IMR-90 (cell line): ENCODE results near the gene PPP1R16B. TPM values are rescaled to one million over a fixed set of nuclear protein-coding genes. Genes with fewer than 3 reads are reported as not detected.

Experiments
- ATAC-seq: fragments of 200-7000 bp; cut with Tn5 transposase; 2 replicates; pipeline ENCODE4 v1.9.1; 2020; ENCODE audit warnings: low read depth, mild to moderate bottlenecking, moderate library complexity
- BruUV-seq: library from RNA; stranded (reverse); fragments of 400-500 nt; replicated peaks from 2 replicates; lab custom pipeline; 2021; lab: Mats Ljungman, UMichigan
- CTCF ChIA-PET: fragments of 300-600 bp; formaldehyde crosslinking; extraction: SDS; loops from one replicate; lab custom pipeline; 2021; ENCODE audit warnings: antibody characterized with exemption; lab: Yijun Ruan, JAX
- POLR2A ChIA-PET: fragments of 300-600 bp; sonication (Branson Sonifier 250); formaldehyde crosslinking; loops from one replicate; lab custom pipeline; 2022; ENCODE audit warnings: antibody characterized with exemption; ENCODE audit not compliant: unreplicated experiment; lab: Charles Lee
- DNase-seq: peaks from one replicate; pipeline ENCODE4 v3.0.0; 2013
- H2AFZ ChIP-seq: replicated peaks from 2 replicates; pipeline ENCODE3; 2013; ENCODE audit warnings: low read length, mild to moderate bottlenecking; ENCODE audit not compliant: poor library complexity
- H2AK5ac ChIP-seq: 2 replicates; pipeline ENCODE4 v1.6.1; 2013; ENCODE audit warnings: low read depth, low read length, inconsistent platforms
- H2AK9ac ChIP-seq: replicated peaks from 2 replicates; pipeline ENCODE3; 2013; ENCODE audit warnings: mild to moderate bottlenecking, low read depth, low read length, moderate library complexity; ENCODE audit not compliant: poor library complexity
- H2BK120ac ChIP-seq: 2 replicates; pipeline ENCODE4 v1.6.1; 2013; ENCODE audit warnings: low read depth, low read length, inconsistent platforms
- H2BK15ac ChIP-seq: 3 replicates; pipeline ENCODE4 v1.6.1; 2013; ENCODE audit warnings: low read depth, low read length, inconsistent platforms
- H2BK20ac ChIP-seq: 2 replicates; pipeline ENCODE4 v1.6.1; 2013; ENCODE audit warnings: low read depth, mild to moderate bottlenecking, inconsistent platforms, low read length, moderate library complexity
- H2BK5ac ChIP-seq: 2 replicates; pipeline ENCODE4 v1.6.1; 2013; ENCODE audit warnings: mild to moderate bottlenecking, low read depth, low read length, inconsistent platforms; ENCODE audit not compliant: poor library complexity, severe bottlenecking
- H3K14ac ChIP-seq: replicated peaks from 2 replicates; pipeline ENCODE4 v1.6.1; 2013; ENCODE audit warnings: low read depth, low read length, inconsistent platforms
- H3K18ac ChIP-seq: 2 replicates; pipeline ENCODE4 v1.6.1; 2013; ENCODE audit warnings: low read depth, low read length, control low read depth
- H3K23ac ChIP-seq: 2 replicates; pipeline ENCODE4 v1.6.1; 2013; ENCODE audit warnings: low read depth, low read length, inconsistent platforms
- H3K27ac ChIP-seq: 2 replicates; pipeline ENCODE4 v1.5.1; 2013; ENCODE audit warnings: mild to moderate bottlenecking, control low read depth, low read length; ENCODE audit not compliant: insufficient read depth
- H3K27me3 ChIP-seq: 2 replicates; pipeline ENCODE4 v1.6.1; 2013; ENCODE audit warnings: low read length; ENCODE audit not compliant: control insufficient read depth, insufficient read depth
- H3K36me3 ChIP-seq: 2 replicates; pipeline ENCODE4 v1.6.1; 2013; ENCODE audit warnings: low read length, mixed read lengths; ENCODE audit not compliant: control insufficient read depth, insufficient read depth
- H3K4ac ChIP-seq: 2 replicates; pipeline ENCODE4 v1.6.1; 2013; ENCODE audit warnings: low read depth, low read length, inconsistent platforms
- H3K4me1 ChIP-seq: 2 replicates; pipeline ENCODE4 v1.6.1; 2013; ENCODE audit warnings: low read length, mixed read lengths; ENCODE audit not compliant: control insufficient read depth, insufficient read depth
- H3K4me2 ChIP-seq: 2 replicates; pipeline ENCODE4 v1.6.1; 2013; ENCODE audit warnings: low read depth, mild to moderate bottlenecking, control low read depth, low read length, moderate library complexity
- H3K4me3 ChIP-seq: 2 replicates; pipeline ENCODE4 v1.5.1; 2013; ENCODE audit warnings: low read depth, mild to moderate bottlenecking, control low read depth, low read length, moderate library complexity; ENCODE audit not compliant: insufficient read depth
- H3K56ac ChIP-seq: 2 replicates; pipeline ENCODE4 v1.6.1; 2013; ENCODE audit warnings: low read length, inconsistent platforms; ENCODE audit not compliant: insufficient read depth; ENCODE audit errors: extremely low read depth
- H3K79me1 ChIP-seq, 2 experiments: 2 replicates each; pipeline ENCODE4 v1.6.1; 2013; ENCODE audit warnings: low read length in 2 of 2, inconsistent platforms in 1 of 2, low read depth in 1 of 2
- H3K9ac ChIP-seq: 2 replicates; pipeline ENCODE4 v1.6.1; 2013; ENCODE audit warnings: low read depth, low read length, control low read depth
- H3K9me1 ChIP-seq: 2 replicates; pipeline ENCODE4 v1.6.1; 2013; ENCODE audit warnings: low read length, inconsistent platforms; ENCODE audit not compliant: insufficient read depth
- H3K9me3 ChIP-seq: 2 replicates; pipeline ENCODE4 v1.6.1; 2013; ENCODE audit warnings: low read length; ENCODE audit not compliant: control insufficient read depth, insufficient read depth
- H4K20me1 ChIP-seq: 2 replicates; pipeline ENCODE4 v1.6.1; 2013; ENCODE audit warnings: low read length, inconsistent platforms; ENCODE audit not compliant: insufficient read depth
- H4K5ac ChIP-seq: 2 replicates; pipeline ENCODE4 v1.6.1; 2013; ENCODE audit warnings: mild to moderate bottlenecking, low read depth, low read length, control low read depth
- H4K8ac ChIP-seq, 2 experiments: 2 replicates each; pipeline ENCODE4 v1.6.1; 2013; ENCODE audit warnings: low read depth in 2 of 2, low read length in 2 of 2, control low read depth in 1 of 2, inconsistent platforms in 1 of 2
- H4K91ac ChIP-seq: 2 replicates; pipeline ENCODE4 v1.6.1; 2013; ENCODE audit warnings: low read depth, low read length, inconsistent platforms; ENCODE audit not compliant: insufficient read depth
- BHLHE40 ChIP-seq: fragments of 150-350 bp; IDR thresholded peaks from 2 replicates; pipeline ENCODE4 v1.6.1; 2016; ENCODE audit warnings: mild to moderate bottlenecking, low read depth, low read length
- CEBPB ChIP-seq: IDR thresholded peaks from 2 replicates; pipeline ENCODE4 v1.6.1; 2012; ENCODE audit warnings: low read depth, low read length, improper control_type of control experiment
- CHD1 ChIP-seq: IDR thresholded peaks from 2 replicates; pipeline ENCODE4 v1.6.1; 2012; ENCODE audit warnings: low read depth, low read length, improper control_type of control experiment
- ELK1 ChIP-seq: fragments of 150-350 bp; IDR thresholded peaks from 2 replicates; pipeline ENCODE4 v1.6.1; 2016; ENCODE audit warnings: low read depth, mild to moderate bottlenecking, low read length, moderate library complexity, borderline replicate concordance
- FOS ChIP-seq: fragments of 150-350 bp; IDR thresholded peaks from 2 replicates; pipeline ENCODE4 v1.6.1; 2016; ENCODE audit warnings: low read depth, low read length
- MAFK ChIP-seq: IDR thresholded peaks from 2 replicates; pipeline ENCODE4 v1.6.1; 2012; ENCODE audit warnings: low read depth, low read length, improper control_type of control experiment
- MAZ ChIP-seq: IDR thresholded peaks from 2 replicates; pipeline ENCODE4 v1.6.1; 2012; ENCODE audit warnings: low read depth, mild to moderate bottlenecking, low read length, improper control_type of control experiment, moderate library complexity, borderline replicate concordance
- MXI1 ChIP-seq: IDR thresholded peaks from 2 replicates; pipeline ENCODE4 v1.6.1; 2012; ENCODE audit warnings: low read depth, mild to moderate bottlenecking, low read length, moderate library complexity, borderline replicate concordance
- NFE2L2 ChIP-seq: fragments of 150-350 bp; IDR thresholded peaks from 2 replicates; pipeline ENCODE4 v1.6.1; 2016; ENCODE audit warnings: low read depth, mild to moderate bottlenecking, low read length
- POLR2A ChIP-seq: IDR thresholded peaks from 2 replicates; pipeline ENCODE4 v1.6.1; 2012; ENCODE audit warnings: mild to moderate bottlenecking, low read depth, low read length
- RAD21 ChIP-seq: IDR thresholded peaks from 2 replicates; pipeline ENCODE4 v1.6.1; 2012; ENCODE audit warnings: low read length, improper control_type of control experiment
- RCOR1 ChIP-seq: IDR thresholded peaks from 2 replicates; pipeline ENCODE4 v1.6.1; 2012; ENCODE audit warnings: mild to moderate bottlenecking, low read length, improper control_type of control experiment; ENCODE audit not compliant: insufficient replicate concordance
- RFX5 ChIP-seq: IDR thresholded peaks from 2 replicates; pipeline ENCODE4 v1.8.0; 2012; ENCODE audit warnings: low read depth, mild to moderate bottlenecking, low read length, moderate library complexity
- SMC3 ChIP-seq: fragments of 150-350 bp; IDR thresholded peaks from 2 replicates; pipeline ENCODE4 v1.6.1; 2016; ENCODE audit warnings: low read depth, mild to moderate bottlenecking, antibody characterized with exemption, low read length, moderate library complexity
- WGBS, 2 experiments: methylation state at CpG; one replicate each; pipeline versions ENCODE4 v1.1.5 to v1.1.7; 2013; ENCODE audit warnings: missing lambda C conversion rate in 2 of 2; ENCODE audit not compliant: insufficient read length in 1 of 2; ENCODE audit errors: extremely low coverage in 2 of 2; 5-methylcytosine and 5-hydroxymethylcytosine counted together
- dilution Hi-C: fragments of 300-500 bp; cut with HindIII; formaldehyde crosslinking; loops from one replicate; pipeline ENCODE4 v1.14.3; 2018; ENCODE audit warnings: low sequenced_read_pairs; ENCODE audit not compliant: unreplicated experiment
- in situ Hi-C: fragments of 300-500 bp; cut with MboI; formaldehyde crosslinking; loops from 3 replicates; pipeline ENCODE4 v1.14.3; 2019; ENCODE audit warnings: low sequenced_read_pairs, inconsistent platforms, mixed read lengths
- intact Hi-C: fragments of 100-400 bp; cut with micrococcal nuclease; formaldehyde crosslinking; loops from 2 replicates; pipeline ENCODE4 v1.10.0; 2022
- polyA plus RNA-seq, 3 experiments: library from polyadenylated mRNA; depleted of rRNA; stranded (reverse); fragments of >200 nt; gene quantifications; 2 replicates each; pipeline ENCODE4 v1.2.3, GENCODE V29; 2012; ENCODE audit warnings: low replicate concordance in 1 of 3
- total RNA-seq: library from RNA; depleted of rRNA; stranded (reverse); fragments of >200 nt; gene quantifications from 2 replicates; pipeline ENCODE4 v1.2.3, GENCODE V29; 2012

PPP1R16B gene
- total and polyA plus RNA-seq, 2 of the 4 experiments (the other 2 are of a cell fraction): not detected

DNA sequence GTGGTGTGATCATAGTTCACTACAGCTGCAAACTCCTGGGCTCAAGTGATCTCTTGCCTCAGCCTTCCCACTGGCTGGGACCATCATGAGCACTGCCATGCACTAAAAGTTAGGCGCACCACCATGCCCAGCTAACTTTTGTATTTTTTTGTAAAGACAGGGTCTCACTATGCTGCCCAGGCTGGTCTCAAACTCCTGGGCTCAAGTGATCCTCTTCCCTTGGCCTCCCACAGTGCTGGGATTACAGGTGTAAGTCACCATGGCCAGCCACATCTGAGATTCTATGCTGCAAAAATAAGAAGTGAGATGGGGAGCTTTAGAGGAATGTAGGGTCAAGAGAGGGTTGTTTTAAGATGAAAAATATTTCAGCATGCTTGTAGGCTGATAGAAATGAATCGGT, 119.2 kb downstream of the PPP1R16B start:
- TF ChIP-seq POLR2A (no peak), RFX5 (no peak), NFE2L2 (no peak), MAFK (no peak), MXI1 (no peak), CHD1 (no peak), MAZ (no peak), RCOR1 (no peak), SMC3 (no peak), FOS (no peak), RAD21 (no peak), BHLHE40 (no peak), CEBPB (no peak), ELK1 (no peak)
- in situ Hi-C loops (loop anchor here (10.0 kb wide), 1 partner anchor 120 kb away; no protein-coding TSS in a partner anchor), dilution Hi-C loops (no loop called here), intact Hi-C loops (no loop called here)
- 60% methylated on average over 1 of the region's 2 CpGs; no CpG with 5 or more reads in 1 of the 2 experiments for WGBS, 2 experiments
- no peak overlapping the region for H2AK9ac ChIP-seq
- no peak overlapping the region for H2AK5ac ChIP-seq
- H4K8ac ChIP-seq: no peak overlapping the region
- H2AFZ ChIP-seq: no peak overlapping the region
- no peak overlapping the region for H3K27ac ChIP-seq
- peaks cover 23% of the 10 kb centered on the region for H3K27me3 ChIP-seq
- no peak overlapping the region for H2BK20ac ChIP-seq
- DNase-seq (no peak), ATAC-seq (no peak)
- no peak overlapping the region for H2BK5ac ChIP-seq
- H2BK120ac ChIP-seq: no peak overlapping the region
- H4K5ac ChIP-seq: no peak overlapping the region
- no peaks in the 10 kb centered on the region for H3K9me3 ChIP-seq
- POLR2A ChIA-PET: no interaction called here
- no peak overlapping the region for H3K4ac ChIP-seq
- no TSS peak for BruUV-seq
- H3K79me1 ChIP-seq: peaks cover 0 to 15% of the 10 kb centered on the region in 2 experiments; a peak in 2 of 4 replicates
- H4K91ac ChIP-seq: no peak overlapping the region
- H3K23ac ChIP-seq: no peak overlapping the region
- H3K9ac ChIP-seq: no peak overlapping the region
- CTCF ChIA-PET: no interaction called here
- no peaks in the 10 kb centered on the region for H4K20me1 ChIP-seq
- no peak overlapping the region for H3K56ac ChIP-seq
- no peak overlapping the region for H3K18ac ChIP-seq
- no peak overlapping the region for H2BK15ac ChIP-seq
- H3K9me1 ChIP-seq: peaks cover 4% of the 10 kb centered on the region; the same call in 1 of the 2 replicates
- H3K14ac ChIP-seq: no peak overlapping the region
- no peak overlapping the region for H3K4me2 ChIP-seq
- no peaks in the 10 kb centered on the region for H3K36me3 ChIP-seq
- H3K4me1 ChIP-seq: peaks cover 5% of the 10 kb centered on the region; the same call in 1 of the 2 replicates
- no peak overlapping the region for H3K4me3 ChIP-seq
